ENCODE measurements around the gene GMPS.
"Not testable (repeated sequence)": the region's sequence is repeated elsewhere in the genome, so short reads cannot be mapped to it uniquely, and the experiment has no call there.

The GMPS gene

DNA sequence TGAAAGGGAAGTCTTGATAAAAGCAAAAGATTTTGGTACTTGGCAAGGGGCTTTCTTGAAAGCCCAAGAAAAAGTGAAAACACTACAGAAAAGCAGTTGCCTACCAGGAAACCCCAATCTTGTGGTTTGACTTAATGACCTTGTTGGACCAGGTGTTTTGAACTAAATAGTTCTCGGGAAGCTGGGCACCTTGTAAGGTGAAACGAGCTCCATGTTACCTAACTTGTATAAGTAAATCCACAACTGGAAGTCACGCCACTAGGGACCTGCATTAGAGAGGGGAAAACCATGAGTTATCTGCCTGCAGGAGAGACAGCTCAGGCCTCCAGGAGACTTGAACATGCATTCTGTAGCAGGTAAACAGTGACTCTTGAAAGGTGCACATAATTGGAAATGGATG lies 88.2 kb downstream of the GMPS start:
- no peak for DNase-seq (ENCODE audit: low read depth)
- TF ChIP-seq, protein P1, sequence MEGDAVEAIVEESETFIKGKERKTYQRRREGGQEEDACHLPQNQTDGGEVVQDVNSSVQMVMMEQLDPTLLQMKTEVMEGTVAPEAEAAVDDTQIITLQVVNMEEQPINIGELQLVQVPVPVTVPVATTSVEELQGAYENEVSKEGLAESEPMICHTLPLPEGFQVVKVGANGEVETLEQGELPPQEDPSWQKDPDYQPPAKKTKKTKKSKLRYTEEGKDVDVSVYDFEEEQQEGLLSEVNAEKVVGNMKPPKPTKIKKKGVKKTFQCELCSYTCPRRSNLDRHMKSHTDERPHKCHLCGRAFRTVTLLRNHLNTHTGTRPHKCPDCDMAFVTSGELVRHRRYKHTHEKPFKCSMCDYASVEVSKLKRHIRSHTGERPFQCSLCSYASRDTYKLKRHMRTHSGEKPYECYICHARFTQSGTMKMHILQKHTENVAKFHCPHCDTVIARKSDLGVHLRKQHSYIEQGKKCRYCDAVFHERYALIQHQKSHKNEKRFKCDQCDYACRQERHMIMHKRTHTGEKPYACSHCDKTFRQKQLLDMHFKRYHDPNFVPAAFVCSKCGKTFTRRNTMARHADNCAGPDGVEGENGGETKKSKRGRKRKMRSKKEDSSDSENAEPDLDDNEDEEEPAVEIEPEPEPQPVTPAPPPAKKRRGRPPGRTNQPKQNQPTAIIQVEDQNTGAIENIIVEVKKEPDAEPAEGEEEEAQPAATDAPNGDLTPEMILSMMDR (IDR thresholded peaks at IDR 0.05; ENCODE audit: low read length, missing control alignments): no peak

DNA sequence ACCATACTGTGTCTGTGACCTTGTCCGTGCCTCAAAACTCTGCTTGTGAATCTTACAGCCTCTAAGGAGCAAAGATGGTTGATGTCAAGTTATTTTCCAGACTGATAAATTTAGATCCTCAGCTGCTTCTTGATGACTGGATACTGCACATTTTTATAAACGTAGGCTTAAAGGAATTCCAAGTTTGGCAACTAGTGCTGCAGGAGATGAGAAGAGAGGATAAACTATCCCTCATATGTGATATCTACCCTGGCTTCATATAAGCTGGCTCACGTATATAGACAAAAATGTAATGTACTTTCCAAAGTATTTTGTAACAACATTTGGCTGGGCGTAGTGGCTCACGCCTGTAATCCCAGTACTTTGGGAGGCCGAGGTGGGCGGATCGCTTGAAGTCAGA lies 89.6 kb downstream of the GMPS start:
- no peak overlapping the region for H3K4me3 ChIP-seq (replicated peaks; ENCODE audit: low read depth, low read length)
- peak; percentile 80 for DNase-seq (ENCODE audit: low read depth)
- TF ChIP-seq, protein P1 (IDR thresholded peaks at IDR 0.05; ENCODE audit: low read length, missing control alignments): no peak

More for the DNA sequence above, 88.2 kb downstream of the GMPS start:
- no peak overlapping the region for H3K4me3 ChIP-seq (replicated peaks; ENCODE audit: low read depth, low read length)

DNA sequence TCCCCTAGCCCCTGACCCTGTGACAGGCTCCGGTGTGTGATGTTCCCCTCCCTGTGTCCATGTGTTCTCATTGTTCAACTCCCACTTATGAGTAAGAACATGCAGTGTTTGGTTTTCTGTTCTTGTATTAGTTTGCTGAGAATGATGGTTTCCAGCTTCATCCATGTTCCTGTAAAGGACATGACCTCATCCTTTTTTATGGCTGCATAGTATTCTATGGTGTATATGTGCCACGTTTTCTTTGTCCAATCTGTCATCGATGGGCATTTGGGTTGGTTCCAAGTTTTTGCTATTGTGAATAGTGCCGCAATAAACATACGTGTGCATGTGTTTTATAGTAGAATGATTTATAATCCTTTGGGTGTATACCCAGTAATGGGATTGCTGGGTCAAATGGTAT lies 90.6 kb downstream of the GMPS start:
- DNase-seq (ENCODE audit: low read depth); H3K4me3 ChIP-seq (replicated peaks; ENCODE audit: low read depth, low read length): not testable (repeated sequence)

DNA sequence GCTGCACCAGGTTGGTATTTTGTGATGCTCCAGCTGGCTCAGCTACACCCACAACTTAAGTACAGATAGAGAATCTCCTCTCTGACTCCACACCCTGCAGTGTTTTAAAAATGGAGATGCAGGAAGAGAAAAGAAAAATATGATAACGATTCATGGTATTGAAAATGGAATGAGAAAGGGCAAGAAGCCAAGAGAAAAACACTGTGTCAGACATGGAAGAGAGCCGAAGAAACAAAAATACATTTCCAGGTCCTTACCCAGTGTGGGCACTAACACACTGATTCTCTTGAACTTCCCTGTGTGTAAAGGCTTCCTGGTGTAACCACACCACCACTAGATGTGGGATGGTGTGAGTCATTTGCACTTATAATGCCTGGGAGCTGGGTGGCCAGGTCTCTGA lies 93.1 kb downstream of the GMPS start:
- TF ChIP-seq, protein P1 (IDR thresholded peaks at IDR 0.05; ENCODE audit: low read length, missing control alignments): no peak
- no peak overlapping the region for H3K4me3 ChIP-seq (replicated peaks; ENCODE audit: low read depth, low read length)
- DNase-seq (ENCODE audit: low read depth): peak; percentile 45

DNA sequence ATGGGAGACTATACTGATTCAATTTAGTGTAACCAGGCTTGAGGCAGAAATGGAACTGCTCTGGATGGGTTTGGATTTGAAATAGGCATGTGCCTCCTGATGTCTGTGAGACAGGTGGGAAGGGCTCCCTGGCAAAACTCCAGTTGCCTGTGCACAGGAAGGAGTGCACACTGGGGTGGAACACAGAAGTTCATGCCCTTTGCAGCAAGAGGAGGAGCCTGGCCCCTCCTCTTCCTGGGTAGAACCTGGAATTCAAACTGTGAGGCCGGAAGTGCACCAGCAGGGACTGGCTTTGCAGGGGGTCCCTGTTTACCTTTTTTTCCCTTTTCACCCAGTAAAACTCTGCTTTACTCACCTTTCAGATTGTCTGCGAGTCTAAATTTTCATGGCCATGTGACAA lies 99.9 kb downstream of the GMPS start:
- DNase-seq (ENCODE audit: low read depth): no peak
- H3K4me3 ChIP-seq (replicated peaks; ENCODE audit: low read depth, low read length): no peak overlapping the region
- TF ChIP-seq, protein P1 (IDR thresholded peaks at IDR 0.05; ENCODE audit: low read length, missing control alignments): no peak

DNA sequence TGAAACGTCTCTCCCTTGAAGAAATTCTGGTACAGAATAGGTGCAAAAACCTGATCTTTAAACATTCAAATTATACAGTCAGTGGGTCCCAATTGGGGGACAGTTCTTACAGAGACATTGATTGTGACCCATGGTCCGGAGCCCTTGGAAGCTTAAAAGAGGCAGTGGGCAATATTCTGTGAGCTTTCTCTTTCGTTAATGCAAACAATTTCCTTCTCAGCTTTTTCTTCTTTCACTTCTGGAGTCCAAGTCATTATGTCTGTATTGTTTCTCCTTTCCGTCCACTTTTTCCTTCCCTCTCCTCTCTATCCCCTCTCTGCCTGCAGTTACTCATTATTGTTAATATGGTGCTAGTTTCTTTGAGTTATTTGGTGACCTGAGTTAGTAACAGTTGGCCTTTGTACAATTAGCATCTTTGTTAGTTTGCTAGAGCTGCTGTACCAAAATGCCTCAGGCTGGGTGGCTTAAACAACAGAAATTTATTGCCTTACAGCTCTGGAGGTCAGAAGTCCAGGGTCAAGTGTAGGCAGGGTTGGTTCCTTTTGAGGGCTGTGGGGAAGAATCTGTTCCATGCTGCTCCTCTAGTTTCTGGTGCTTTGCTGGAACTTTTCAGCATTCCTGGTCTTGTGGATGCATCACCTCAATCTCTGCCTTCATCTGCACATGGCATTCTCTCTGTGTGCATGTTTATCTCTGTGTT lies 102.6 kb downstream of the GMPS start:
- no peak for DNase-seq (ENCODE audit: low read depth)

DNA sequence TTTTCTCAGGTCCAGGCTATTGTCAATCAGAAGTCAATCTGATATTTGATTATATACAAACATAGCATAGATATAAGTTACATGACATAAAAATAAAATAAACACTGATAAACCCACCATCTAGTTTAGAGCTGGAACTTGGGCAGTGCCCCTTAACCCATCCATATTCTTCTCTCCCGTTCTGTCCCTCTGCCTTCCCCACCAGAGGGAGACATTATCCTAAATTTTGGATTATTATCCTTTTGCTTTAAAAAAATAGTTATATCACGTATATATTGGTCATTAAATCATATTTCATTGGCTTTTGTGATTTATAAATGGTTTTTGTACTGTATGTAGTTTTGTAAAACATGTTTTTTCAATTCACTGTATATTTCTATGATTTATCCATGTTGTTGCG lies 107.9 kb downstream of the GMPS start:
- no peak for DNase-seq (ENCODE audit: low read depth)
- TF ChIP-seq, protein P1 (IDR thresholded peaks at IDR 0.05; ENCODE audit: low read length, missing control alignments): peak; percentile 44
- no peak overlapping the region for H3K4me3 ChIP-seq (replicated peaks; ENCODE audit: low read depth, low read length)

More for the DNA sequence above, 102.6 kb downstream of the GMPS start:
- H3K4me3 ChIP-seq (replicated peaks; ENCODE audit: low read depth, low read length): no peak overlapping the region
- TF ChIP-seq, protein P1 (IDR thresholded peaks at IDR 0.05; ENCODE audit: low read length, missing control alignments): no peak

Measured in fibroblast of pulmonary artery (primary cell).